Activated naive CD4-positive, alpha-beta T cell treated with anti-CD3 and anti-CD28 coated beads, Interleukin-2, amount 10 ng/mL, durations not matched to agents 7 days and 5 days (primary cell): Measurements from ENCODE around the gene PER1.

ENCODE experiments used
- CTCF ChIA-PET: fragments of 350-600 bp; sonication (Branson Sonifier 250); formaldehyde crosslinking; loops from one replicate; lab custom pipeline; 2021; ENCODE audit warnings: antibody characterized with exemption; lab: Charles Lee
- DNase-seq: peaks from one replicate; pipeline ENCODE4 v3.0.0-alpha.2; 2020
- H3K27ac Mint-ChIP-seq: one replicate; pipeline ENCODE4 v1.8.0; 2021; ENCODE audit warnings: mild to moderate bottlenecking, moderate library complexity, mixed read lengths
- H3K27me3 Mint-ChIP-seq: one replicate; pipeline ENCODE4 v1.8.0; 2021; ENCODE audit warnings: mild to moderate bottlenecking, mixed read lengths
- H3K36me3 Mint-ChIP-seq: one replicate; pipeline ENCODE4 v1.8.0; 2021; ENCODE audit warnings: mixed read lengths
- H3K4me1 Mint-ChIP-seq: one replicate; pipeline ENCODE4 v1.8.0; 2021; ENCODE audit warnings: mixed read lengths
- H3K4me3 Mint-ChIP-seq: one replicate; pipeline ENCODE4 v1.8.0; 2021; ENCODE audit warnings: mild to moderate bottlenecking, moderate library complexity, mixed read lengths
- H3K9me3 Mint-ChIP-seq: one replicate; pipeline ENCODE4 v1.8.0; 2021; ENCODE audit warnings: mixed read lengths

The PER1 gene

DNA sequence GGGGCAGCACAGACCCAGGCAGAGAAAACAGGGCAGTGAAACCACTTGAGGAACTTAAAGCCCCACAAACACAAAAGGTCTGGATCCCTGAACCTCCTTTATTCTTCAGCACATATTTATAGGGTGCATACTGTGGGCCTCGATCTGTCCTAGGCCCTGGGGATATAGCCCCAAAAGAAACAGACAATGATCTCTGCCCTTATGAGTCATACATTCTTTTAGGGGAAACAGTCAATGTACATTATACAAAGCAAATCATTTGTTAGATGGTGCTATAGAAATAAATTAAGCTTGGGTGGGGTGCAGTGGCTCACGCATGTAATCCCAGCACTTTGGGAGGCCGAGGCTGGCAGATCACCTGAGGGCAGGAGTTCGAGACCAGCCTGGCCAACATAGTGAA is 18.3 kb downstream of the PER1 start:
- no peaks in the 10 kb centered on the region for H3K36me3 Mint-ChIP-seq
- H3K27me3 Mint-ChIP-seq, result peaks cover 50% of the 10 kb centered on the region
- no peak overlapping the region for H3K27ac Mint-ChIP-seq
- no peak for DNase-seq
- H3K4me1 Mint-ChIP-seq, result peaks cover 3% of the 10 kb centered on the region
- no peak overlapping the region for H3K4me3 Mint-ChIP-seq
- CTCF ChIA-PET, result interaction anchor here (0.9 to 1.7 kb wide), 2 partner anchors 23 to 55 kb away, joined by 3 read pairs; no protein-coding TSS in a partner anchor
- H3K9me3 Mint-ChIP-seq, result no peaks in the 10 kb centered on the region

DNA sequence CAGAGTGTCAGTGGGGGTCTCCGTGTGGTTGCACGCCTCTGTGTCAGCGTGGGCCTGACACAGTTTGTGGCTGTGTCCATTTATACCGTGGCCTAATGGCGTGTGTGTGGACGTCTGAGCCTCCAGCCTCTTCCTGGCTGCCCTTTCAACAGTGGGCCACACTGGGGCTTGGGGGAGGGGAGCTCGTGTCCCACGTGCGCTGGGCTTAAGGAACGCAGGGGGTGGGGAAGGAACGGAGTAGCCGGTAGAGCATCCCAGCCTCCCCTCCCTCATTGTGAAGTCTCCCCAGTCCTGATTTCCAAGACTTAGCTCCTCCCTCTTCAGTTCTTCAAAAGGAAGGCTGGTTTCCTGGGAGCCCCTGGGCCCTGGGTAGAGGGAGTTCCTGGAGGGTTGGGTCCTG is 18.8 kb downstream of the PER1 start:
- H3K9me3 Mint-ChIP-seq, result no peaks in the 10 kb centered on the region
- CTCF ChIA-PET, result interaction anchor here (0.9 kb wide), 1 partner anchor 23 kb away, joined by 3 read pairs; no protein-coding TSS in a partner anchor
- DNase-seq, result no peak
- H3K4me3 Mint-ChIP-seq, result no peak overlapping the region
- H3K27me3 Mint-ChIP-seq, result peaks cover 55% of the 10 kb centered on the region
- H3K27ac Mint-ChIP-seq, result no peak overlapping the region
- H3K4me1 Mint-ChIP-seq, result peaks cover 3% of the 10 kb centered on the region
- H3K36me3 Mint-ChIP-seq, result no peaks in the 10 kb centered on the region

DNA sequence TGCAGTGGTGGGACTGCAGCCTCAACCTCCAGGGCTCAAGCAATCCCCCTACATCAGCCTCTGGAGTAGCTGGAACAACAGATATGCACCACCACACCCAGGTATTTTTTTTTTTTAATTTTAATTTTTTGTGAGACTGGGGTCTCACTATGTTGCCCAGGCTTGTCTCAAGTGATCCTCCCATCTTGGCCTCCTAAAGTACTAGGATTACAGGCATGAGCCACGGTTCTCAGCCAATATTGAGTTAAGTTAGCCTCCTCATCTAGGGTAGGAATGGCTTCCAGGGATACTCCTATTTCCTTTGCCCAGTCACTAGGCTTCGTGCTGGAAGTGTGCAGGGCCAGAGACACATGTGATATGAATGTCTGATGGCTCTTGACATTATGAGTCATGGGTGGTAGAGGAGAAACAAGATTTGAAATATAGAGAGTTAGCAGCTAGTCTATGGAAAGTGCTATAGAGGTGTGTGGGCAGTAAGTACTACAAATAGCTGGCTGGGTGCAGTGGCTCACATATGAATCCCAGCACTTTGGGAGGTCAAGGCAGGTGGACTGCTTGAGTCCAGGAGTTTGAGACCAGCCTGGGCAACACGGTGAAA is 20.3 kb downstream of the PER1 start:
- no peaks in the 10 kb centered on the region for H3K9me3 Mint-ChIP-seq
- no peak overlapping the region for H3K4me3 Mint-ChIP-seq
- CTCF ChIA-PET, result interaction anchor here (0.6 to 1.2 kb wide), 3 partner anchors 13 to 32 kb away, joined by 3 to 6 read pairs (median 3); no protein-coding TSS in a partner anchor
- DNase-seq, result no peak
- peaks cover 9% of the 10 kb centered on the region for H3K4me1 Mint-ChIP-seq
- H3K27ac Mint-ChIP-seq, result no peak overlapping the region
- H3K27me3 Mint-ChIP-seq, result peaks cover 67% of the 10 kb centered on the region
- H3K36me3 Mint-ChIP-seq, result no peaks in the 10 kb centered on the region

DNA sequence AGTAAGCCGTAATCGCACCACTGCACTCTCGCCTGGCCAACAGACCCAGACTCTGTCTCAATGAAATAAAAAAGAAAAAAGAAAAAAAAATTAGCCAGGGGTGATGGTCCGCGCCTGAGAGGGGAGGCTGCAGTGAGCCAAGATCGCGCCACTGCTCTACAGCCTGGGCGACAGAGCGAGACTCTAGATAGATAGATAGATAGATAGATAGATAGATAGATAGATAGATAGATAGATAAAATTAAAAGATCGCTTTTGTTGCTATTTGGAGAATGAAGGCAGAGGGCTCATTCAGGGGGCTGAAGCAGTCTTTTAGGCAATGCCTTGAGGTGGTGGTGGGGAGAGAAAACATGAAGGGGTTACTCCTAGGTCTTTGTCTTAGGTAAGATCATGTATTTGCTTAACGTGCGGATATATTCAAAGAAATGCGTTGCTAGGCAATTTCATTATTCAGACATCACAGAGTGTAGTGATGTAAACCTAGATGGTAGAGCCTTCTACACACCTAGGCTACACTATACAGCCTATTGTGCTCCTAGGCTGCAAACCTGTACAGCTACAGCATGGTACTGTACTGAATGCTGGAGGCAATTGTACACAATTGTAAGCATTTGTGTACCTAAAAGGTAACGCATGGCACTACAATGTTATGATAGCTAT is 23.9 kb downstream of the PER1 start:
- Mint-ChIP-seq H3K27me3 (peaks cover 78% of the 10 kb centered on the region), H3K36me3 (peaks cover 2% of the 10 kb centered on the region), H3K4me3 (no peak overlapping the region), H3K27ac (no peak overlapping the region), H3K9me3 (no peaks in the 10 kb centered on the region), H3K4me1 (peaks cover 39% of the 10 kb centered on the region)
- CTCF ChIA-PET, result interaction anchor here (1.5 to 2.5 kb wide), 3 partner anchors 10 to 68 kb away, joined by 3 to 15 read pairs (median 7); partner anchors contain the start of gene ALOXE3
- no peak for DNase-seq

DNA sequence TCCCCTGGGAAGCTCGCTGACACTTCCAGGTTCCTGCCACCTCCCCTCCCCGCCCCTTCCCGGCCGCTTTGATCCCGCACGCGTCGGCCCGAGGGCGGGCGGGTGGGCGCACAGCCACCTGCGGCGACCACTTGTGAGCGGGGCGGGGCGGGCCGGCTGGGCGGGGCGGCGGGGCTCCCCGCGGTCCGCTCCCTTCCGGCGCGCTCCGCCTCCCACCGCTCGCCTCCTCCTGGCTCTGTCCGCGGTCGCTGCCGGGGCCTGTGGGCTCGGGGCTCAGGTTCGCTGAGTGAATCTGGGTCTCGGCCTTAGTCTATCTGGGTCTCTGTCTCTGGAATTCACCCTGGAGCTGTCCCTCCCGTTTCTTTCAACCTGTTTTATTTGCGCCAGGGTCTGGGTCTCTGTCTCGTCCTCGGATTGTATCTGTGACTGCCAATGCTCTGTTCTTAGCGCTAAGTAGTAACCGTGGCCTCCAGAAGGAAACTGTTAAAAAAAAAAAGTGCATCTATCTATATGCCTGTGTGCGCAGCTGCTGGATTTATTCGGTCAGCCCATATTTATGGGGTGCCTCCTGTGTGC is 25.6 kb downstream of the PER1 start:
- DNase-seq, result peak; percentile 65
- Mint-ChIP-seq H3K4me1 (peaks cover 52% of the 10 kb centered on the region), H3K36me3 (peaks cover 2% of the 10 kb centered on the region), H3K4me3 (peak overlapping the region; percentile 93), H3K27ac (peak overlapping the region; percentile 84), H3K9me3 (no peaks in the 10 kb centered on the region), H3K27me3 (peaks cover 86% of the 10 kb centered on the region)
- CTCF ChIA-PET, result interaction anchor here (0.7 to 2.5 kb wide), 5 partner anchors 8 to 117 kb away, joined by 3 to 15 read pairs (median 4); partner anchors contain the start of gene ALOXE3

DNA sequence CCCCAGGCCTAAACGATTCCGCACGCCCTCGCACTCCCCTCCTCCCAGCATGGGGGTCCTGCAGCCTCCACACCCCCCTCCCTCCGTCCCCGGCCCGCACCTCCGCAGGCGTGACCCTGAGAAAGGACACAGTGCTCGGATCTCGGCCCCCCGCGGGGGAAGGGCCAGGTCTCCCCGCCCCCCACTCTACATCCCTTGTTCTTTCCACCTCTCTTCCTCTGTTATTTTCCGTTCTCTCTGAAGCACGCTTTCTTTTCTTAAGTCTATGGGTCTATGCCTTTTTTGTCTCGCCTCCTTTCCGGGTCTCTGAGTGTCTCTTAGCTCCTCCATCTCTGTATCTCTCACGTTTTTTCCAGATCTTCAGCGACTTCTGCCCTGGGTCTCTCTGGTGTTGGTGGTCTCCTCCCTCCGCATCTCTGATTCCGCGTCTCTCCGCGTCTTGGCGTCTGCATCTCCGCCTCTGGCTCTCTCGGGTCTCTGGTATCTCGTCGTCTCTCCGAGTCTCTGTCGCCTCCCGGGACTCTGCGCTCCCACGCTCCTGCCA is 26.2 kb downstream of the PER1 start:
- CTCF ChIA-PET, result interaction anchor here (0.7 to 2.5 kb wide), 2 partner anchors 9 to 12 kb away, joined by 4 to 15 read pairs; no protein-coding TSS in a partner anchor
- H3K9me3 Mint-ChIP-seq, result no peaks in the 10 kb centered on the region

DNA sequence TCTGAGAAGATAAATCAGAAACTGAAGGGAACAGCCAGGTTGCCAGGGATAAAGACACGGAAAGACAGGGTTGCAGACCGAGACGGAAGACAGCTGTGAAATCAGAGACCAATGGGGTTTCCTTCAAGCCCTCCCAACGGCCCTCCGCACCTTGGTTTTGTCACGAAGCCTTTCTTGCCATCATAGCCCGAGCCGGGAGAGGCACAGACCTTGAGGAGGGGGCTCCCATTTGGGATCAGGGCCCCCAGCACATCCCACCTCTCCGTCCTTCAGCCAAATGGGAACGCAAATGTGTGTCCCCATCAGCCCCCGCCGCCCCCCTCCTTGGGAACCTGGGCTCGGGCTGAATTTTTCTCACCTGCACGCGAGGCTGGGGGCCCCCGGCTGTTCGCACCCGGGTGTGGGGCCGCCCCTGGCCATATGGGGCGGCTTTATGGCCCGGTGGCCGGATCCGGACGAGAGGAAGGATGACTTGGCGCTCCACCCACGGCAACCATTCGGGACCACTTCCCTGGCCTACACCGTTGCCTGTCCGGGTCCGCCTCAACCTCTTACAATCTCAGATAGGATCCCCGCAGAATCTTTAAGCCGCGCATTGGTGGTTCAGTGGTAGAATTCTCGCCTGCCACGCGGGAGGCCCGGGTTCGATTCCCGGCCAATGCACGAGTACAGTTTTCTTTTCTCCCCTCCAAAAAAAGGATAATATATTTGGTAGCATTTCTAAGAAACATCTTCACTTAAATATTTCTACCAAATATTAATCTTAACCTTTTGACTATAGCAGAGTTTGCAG is 26.9 kb downstream of the PER1 start:
- peaks cover 61% of the 10 kb centered on the region for H3K4me1 Mint-ChIP-seq
- H3K36me3 Mint-ChIP-seq, result peaks cover 2% of the 10 kb centered on the region
- peaks cover 92% of the 10 kb centered on the region for H3K27me3 Mint-ChIP-seq
- peak overlapping the region; percentile 93 for H3K4me3 Mint-ChIP-seq
- H3K27ac Mint-ChIP-seq, result peak overlapping the region; percentile 84
- CTCF ChIA-PET, result interaction anchor here (0.6 to 2.5 kb wide), 6 partner anchors 13 to 170 kb away, joined by 3 to 15 read pairs (median 4); partner anchors contain the start of gene SLC25A35
- no peaks in the 10 kb centered on the region for H3K9me3 Mint-ChIP-seq
- peak; percentile 83 for DNase-seq

More for the DNA sequence above, 26.2 kb downstream of the PER1 start:
- DNase-seq, result no peak
- H3K27me3 Mint-ChIP-seq, result peaks cover 87% of the 10 kb centered on the region
- peaks cover 2% of the 10 kb centered on the region for H3K36me3 Mint-ChIP-seq
- H3K4me3 Mint-ChIP-seq, result peak overlapping the region; percentile 93
- peaks cover 54% of the 10 kb centered on the region for H3K4me1 Mint-ChIP-seq
- H3K27ac Mint-ChIP-seq, result peak overlapping the region; percentile 84

DNA sequence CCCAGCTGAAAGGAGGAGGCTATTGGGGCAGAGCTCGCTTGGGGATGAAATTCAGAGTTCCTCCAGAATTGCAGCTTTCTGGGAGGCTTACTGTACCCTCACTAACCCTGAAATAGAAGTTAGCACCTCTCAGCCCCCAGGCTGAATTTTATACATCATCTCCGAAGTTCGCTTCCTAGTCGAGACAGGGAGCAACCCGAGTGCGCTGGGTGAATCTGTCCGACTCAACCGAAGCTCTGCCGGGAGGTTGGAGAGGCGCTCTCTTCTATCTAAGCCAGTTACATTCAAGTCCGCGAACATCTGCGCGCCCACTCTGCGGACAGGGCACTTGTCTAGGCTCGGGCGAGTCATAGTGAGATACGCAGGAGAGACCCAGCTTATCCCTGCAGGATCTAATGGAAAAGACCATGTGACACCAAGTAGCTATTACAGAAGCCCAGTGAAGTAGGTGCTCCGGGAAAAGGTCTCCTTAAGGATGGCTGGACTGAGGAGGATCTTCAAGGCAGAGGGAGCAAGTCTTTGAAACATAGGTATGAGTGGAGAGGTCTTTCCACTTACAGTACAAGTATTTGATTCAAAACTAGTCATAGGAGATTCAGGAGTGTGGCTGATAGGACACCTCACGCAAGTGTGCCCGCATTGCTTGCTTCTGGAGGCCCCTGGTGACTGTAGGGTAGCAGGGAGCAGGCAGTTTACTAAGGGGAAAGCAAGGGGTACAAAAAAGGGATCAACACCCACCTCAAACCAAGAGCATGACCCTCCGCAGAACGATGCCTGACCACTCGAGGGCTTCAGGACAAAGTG is 27.7 kb downstream of the PER1 start:
- Mint-ChIP-seq H3K4me1 (peaks cover 69% of the 10 kb centered on the region), H3K27ac (peak overlapping the region; percentile 76), H3K36me3 (peaks cover 2% of the 10 kb centered on the region), H3K4me3 (peak overlapping the region; percentile 93), H3K27me3 (peaks cover 87% of the 10 kb centered on the region), H3K9me3 (no peaks in the 10 kb centered on the region)
- CTCF ChIA-PET, result interaction anchor here (0.6 to 1.9 kb wide), 8 partner anchors 11 to 439 kb away, joined by 3 to 8 read pairs (median 4); partner anchors contain the start of gene SLC25A35
- peak; percentile 42 for DNase-seq

DNA sequence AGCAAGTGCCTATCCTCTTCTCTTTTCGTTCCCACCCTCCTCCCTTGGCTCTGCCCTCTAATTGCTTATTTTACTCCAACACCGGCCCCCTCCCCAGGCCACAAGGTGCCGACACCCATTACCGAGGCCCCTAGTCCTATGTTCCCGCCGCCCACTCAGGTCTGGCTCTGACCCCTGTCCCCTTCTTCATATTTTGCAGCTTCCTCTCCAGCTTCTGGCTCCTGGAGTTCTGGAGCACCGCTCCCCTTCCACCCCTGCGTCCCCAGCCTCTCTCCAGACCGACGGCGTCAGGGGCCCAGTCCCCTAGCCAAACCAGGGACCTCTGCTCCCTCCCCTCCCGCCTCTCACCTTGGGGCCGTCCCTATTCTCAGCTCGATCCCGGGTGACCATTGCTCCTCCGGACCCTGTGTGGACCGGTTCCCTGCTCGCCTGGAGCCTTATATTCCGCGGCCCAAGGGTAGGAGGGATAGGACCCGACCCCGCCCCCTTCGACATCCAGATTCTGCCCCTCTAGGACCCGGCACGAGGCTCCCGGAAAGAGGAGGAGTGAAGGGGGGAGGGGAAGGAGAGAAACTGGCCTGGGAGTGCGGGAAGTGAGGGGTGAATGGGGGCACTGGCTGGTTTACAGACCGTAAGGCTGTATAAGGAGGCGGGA is 28.4 kb downstream of the PER1 start, which contains the start of gene HES7:
HES7 (minus strand) TSS at position 412 of the 655 bp plus-strand sequence; CDS start at position 390, 22 bp downstream.
- CTCF ChIA-PET, result interaction anchor here (0.8 to 2.1 kb wide), 8 partner anchors 11 to 438 kb away, joined by 3 to 11 read pairs (median 4); no protein-coding TSS in a partner anchor
- H3K4me1 Mint-ChIP-seq, result peaks cover 74% of the 10 kb centered on the region
- H3K27ac Mint-ChIP-seq, result peak within 1 kb of the TSS; percentile 76
- H3K36me3 Mint-ChIP-seq, result peaks cover 5% of the 10 kb centered on the region
- DNase-seq, result peak; percentile 36
- H3K27me3 Mint-ChIP-seq, result peaks cover 83% of the 10 kb centered on the region
- peak within 1 kb of the TSS; percentile 93 for H3K4me3 Mint-ChIP-seq
- no peaks in the 10 kb centered on the region for H3K9me3 Mint-ChIP-seq

DNA sequence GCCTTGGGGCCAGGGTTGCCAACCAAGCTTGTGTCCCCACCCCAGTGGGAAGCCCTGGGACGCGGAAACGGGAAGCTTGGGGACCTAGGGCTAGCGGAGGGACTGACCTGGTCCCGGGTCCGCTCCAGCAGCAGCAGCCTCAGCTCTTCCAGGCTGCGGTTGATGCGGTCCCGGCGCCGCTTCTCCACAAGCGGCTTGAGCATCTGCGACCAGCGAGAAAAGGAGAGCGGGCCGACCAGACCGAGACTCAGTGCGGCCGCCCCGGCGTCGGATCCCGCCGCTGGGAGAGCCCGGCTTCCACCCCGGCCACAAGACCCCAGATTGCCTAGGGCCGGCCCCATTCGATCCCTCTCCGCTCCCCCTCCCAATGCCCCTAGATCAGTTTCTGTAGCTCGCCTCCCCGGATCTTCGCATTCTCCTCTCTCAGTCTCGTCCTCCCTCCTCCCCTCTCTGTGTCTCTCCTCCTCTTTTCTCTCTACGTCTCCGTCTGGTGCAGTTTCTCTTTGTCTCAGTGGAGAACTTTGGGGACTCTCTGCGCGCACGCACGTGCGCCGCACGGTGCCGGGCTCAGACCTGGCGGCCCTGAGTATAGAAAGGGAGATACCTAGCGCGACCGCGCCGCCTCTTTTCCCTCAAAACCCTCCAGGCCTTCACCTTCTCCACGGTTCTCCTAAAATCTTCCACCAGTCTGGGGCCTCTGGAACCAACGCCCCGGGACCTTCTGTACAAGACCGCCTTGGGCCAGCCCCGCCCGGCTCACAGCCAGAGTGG is 29.1 kb downstream of the PER1 start:
- Mint-ChIP-seq H3K4me3 (peak overlapping the region; percentile 78), H3K27me3 (peaks cover 83% of the 10 kb centered on the region), H3K4me1 (peaks cover 80% of the 10 kb centered on the region), H3K36me3 (peaks cover 6% of the 10 kb centered on the region), H3K9me3 (no peaks in the 10 kb centered on the region), H3K27ac (no peak overlapping the region)
- CTCF ChIA-PET, result interaction anchor here (1.0 to 2.1 kb wide), 7 partner anchors 10 to 178 kb away, joined by 3 to 11 read pairs (median 5); no protein-coding TSS in a partner anchor
- DNase-seq, result peak; percentile 60

DNA sequence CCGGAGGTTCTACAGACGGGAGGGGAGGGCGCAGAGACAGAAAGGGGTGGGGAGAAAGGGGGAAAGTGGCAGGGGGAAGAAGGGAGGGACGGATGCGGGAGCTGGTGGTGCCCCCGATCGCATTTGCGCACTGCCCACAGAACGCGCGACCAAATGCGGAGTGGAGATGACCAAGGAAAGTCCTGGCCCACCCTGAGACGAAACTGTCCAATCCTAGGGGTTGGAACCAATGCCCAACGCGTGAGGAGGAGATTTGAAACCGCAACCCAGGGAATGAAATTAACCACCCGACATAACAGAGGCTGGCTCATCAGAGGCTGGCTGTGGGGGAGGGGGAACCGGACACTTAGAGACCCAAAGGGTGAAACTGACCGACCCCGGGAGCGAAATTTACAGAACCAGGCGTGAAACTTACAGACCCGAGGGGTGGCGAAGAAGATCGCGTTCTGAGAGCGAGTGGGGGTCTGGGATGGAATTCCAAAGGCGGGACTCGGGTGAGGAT is 29.7 kb downstream of the PER1 start:
- Mint-ChIP-seq H3K4me1 (peaks cover 86% of the 10 kb centered on the region), H3K4me3 (peak overlapping the region; percentile 78), H3K27ac (no peak overlapping the region), H3K27me3 (peaks cover 84% of the 10 kb centered on the region), H3K36me3 (peaks cover 6% of the 10 kb centered on the region), H3K9me3 (no peaks in the 10 kb centered on the region)
- CTCF ChIA-PET, result interaction anchor here (0.5 to 2.1 kb wide), 6 partner anchors 16 to 178 kb away, joined by 3 to 11 read pairs (median 4); no protein-coding TSS in a partner anchor
- DNase-seq, result peak; percentile 29
